Uterus (tissue), 2 donors: ENCODE results near the gene CELSR1.

Experiments
- POLR2A ChIP-seq, 2 donors: fragments of 450-650 bp; IDR thresholded peaks; one replicate each; pipeline ENCODE4 v1.6.1; 2016; ENCODE audit warnings: antibody characterized with exemption in 2 of 2, mild to moderate bottlenecking in 1 of 2, moderate library complexity in 1 of 2
- TF ChIP-seq, protein P1 (sequence below), 4 experiments: fragments of 200-600 bp in 2 of 4; fragments of 450-650 bp in 2 of 4; sonication (generic) in 2 of 4; IDR thresholded peaks; one replicate each; pipeline ENCODE4 v1.5.1; 2016 to 2019; ENCODE audit warnings: antibody characterized with exemption in 4 of 4, mild to moderate bottlenecking in 2 of 4, moderate library complexity in 1 of 4

DNA sequence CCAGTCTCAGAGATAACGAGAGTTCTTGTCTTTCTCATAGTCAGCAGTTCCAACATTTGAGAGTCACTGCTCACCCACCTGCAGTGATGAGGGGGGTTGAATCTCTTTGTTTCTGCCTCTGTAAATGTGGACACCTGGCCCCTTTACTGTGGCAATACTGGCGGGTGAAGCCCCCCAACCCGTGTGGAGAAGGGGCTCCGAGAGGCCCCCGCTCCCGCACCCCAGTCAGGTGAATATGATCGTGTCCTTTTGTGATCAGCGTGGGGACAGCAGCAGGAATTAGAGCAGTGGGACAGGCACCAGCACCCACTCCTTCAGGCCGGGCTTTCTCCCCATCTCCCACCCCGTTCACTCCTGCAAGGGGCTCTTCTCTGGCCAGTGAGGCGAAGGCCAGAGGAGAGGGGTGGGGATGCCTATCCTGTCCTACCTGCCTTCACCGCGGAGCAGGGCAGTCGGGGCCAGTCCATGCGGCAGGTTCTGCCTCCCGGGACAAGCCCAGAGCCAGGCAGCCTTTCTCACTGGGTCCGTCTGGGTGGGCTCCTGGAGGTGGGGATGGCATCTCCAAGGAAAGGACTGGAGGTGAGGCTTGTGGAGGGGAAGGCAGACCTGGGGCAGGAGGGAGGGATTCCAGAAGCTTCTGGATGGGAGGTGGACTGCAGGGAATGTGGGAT is 12.7 kb upstream of the CELSR1 start:
- TF ChIP-seq, protein P1, sequence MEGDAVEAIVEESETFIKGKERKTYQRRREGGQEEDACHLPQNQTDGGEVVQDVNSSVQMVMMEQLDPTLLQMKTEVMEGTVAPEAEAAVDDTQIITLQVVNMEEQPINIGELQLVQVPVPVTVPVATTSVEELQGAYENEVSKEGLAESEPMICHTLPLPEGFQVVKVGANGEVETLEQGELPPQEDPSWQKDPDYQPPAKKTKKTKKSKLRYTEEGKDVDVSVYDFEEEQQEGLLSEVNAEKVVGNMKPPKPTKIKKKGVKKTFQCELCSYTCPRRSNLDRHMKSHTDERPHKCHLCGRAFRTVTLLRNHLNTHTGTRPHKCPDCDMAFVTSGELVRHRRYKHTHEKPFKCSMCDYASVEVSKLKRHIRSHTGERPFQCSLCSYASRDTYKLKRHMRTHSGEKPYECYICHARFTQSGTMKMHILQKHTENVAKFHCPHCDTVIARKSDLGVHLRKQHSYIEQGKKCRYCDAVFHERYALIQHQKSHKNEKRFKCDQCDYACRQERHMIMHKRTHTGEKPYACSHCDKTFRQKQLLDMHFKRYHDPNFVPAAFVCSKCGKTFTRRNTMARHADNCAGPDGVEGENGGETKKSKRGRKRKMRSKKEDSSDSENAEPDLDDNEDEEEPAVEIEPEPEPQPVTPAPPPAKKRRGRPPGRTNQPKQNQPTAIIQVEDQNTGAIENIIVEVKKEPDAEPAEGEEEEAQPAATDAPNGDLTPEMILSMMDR (IDR thresholded peaks at IDR 0.05) = no peak
- TF ChIP-seq POLR2A (IDR thresholded peaks at IDR 0.05) = no peak
